Mammary epithelial cell (primary cell): Measurements from ENCODE around the gene RPL36.

Source experiments
- CTCF ChIP-seq, 2 donors: IDR thresholded peaks in 1 of 2; conservative IDR thresholded peaks in 1 of 2; 2 replicates each; pipeline ENCODE4 v1.5.1; 2011 to 2012; ENCODE audit warnings: inconsistent platforms in 2 of 2, low read length in 2 of 2, mild to moderate bottlenecking in 2 of 2, control low read depth in 1 of 2, low read depth in 1 of 2; ENCODE audit not compliant: insufficient read depth in 1 of 2; ENCODE audit errors: extremely low read depth in 1 of 2
- EZH2 ChIP-seq: IDR thresholded peaks from 2 replicates; pipeline ENCODE4 v1.6.1; 2012; ENCODE audit warnings: low read length, inconsistent platforms, borderline replicate concordance

DNA sequence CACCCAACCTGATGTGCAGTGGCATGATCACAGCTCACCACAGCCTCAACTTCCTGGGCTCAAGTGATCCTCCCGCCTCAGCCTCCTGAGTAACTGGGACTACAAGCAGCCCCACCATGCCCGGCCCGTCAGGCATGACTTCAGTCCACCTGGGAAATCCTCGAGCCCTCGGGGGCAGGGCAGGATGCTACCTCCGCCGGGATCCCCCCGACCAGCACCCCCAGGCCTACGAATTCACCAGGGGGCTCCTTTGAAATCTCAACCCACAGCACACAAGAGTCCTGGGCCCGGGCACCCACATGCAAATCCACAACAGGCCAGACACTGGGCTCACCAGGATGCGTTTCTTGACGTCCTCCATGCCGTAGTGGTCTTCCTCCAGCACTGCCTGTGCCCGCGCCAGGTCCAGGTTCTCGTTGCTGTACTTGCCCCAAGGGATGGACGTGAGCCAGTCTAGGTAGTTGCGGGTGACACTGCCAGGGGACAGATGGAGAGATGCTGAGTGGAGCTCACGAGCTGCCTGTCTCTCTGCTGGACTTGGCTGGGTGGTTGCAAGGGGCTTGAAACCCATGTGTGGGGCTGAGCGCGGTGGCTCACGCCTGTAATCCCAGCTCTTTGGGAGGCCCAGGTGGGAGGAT is 10.5 kb downstream of the RPL36 start:
- TF ChIP-seq CTCF (conservative IDR thresholded peaks at IDR 0.05 in 1 of 2, IDR thresholded peaks at IDR 0.05 in 1 of 2; ENCODE audit: extremely low read depth in 1 of 2, insufficient read depth in 1 of 2, low read depth in 1 of 2, low read length in 2 of 2) (no peak), EZH2 (no peak)
